ENCODE data around the gene CPLX1.

Gene CPLX1

GRCh38 chr4:833731-834367, 7.9 kb upstream of the CPLX1 start:
- Histone ChIP-seq H3K9me3 (ENCODE audit: control insufficient read depth in 5 of 5, low read length in 5 of 5) (peaks cover 0 to 32% (median 27%) of the 10 kb centered on the region in 5 donors), H3K27me3 (ENCODE audit: control insufficient read depth in 5 of 5, insufficient read depth in 4 of 5, low read length in 5 of 5) (peaks cover 10 to 37% (median 30%) of the 10 kb centered on the region in 5 donors), H3K9ac (ENCODE audit: low read length in 5 of 5) (no peak overlapping the region), H3K27ac (ENCODE audit: low read depth, low read length) (no peak overlapping the region), H3K36me3 (ENCODE audit: control insufficient read depth in 5 of 5, insufficient read depth in 5 of 5, low read length in 5 of 5) (no peaks in the 10 kb centered on the region), H3K4me1 (ENCODE audit: control insufficient read depth in 5 of 5, insufficient read depth in 5 of 5, low read length in 5 of 5) (no peaks in the 10 kb centered on the region), H3K4me3 (ENCODE audit: low read depth in 1 of 5, low read length in 5 of 5) (no peak overlapping the region)

- H3K36me3 ChIP-seq (ENCODE audit: control insufficient read depth in 5 of 5, insufficient read depth in 5 of 5, low read length in 5 of 5), result no peaks in the 10 kb centered on the region
- H3K4me3 ChIP-seq (ENCODE audit: low read depth in 1 of 5, low read length in 5 of 5), result no peak overlapping the region
- no peak overlapping the region for H3K9ac ChIP-seq (ENCODE audit: low read length in 5 of 5)
- H3K4me1 ChIP-seq (ENCODE audit: control insufficient read depth in 5 of 5, insufficient read depth in 5 of 5, low read length in 5 of 5), result no peaks in the 10 kb centered on the region
- H3K27me3 ChIP-seq (ENCODE audit: control insufficient read depth in 5 of 5, insufficient read depth in 4 of 5, low read length in 5 of 5), result peaks cover 10 to 43% (median 35%) of the 10 kb centered on the region in 5 donors
- H3K27ac ChIP-seq (ENCODE audit: low read depth, low read length), result no peak overlapping the region
- H3K9me3 ChIP-seq (ENCODE audit: control insufficient read depth in 5 of 5, low read length in 5 of 5), result peaks cover 0 to 29% (median 25%) of the 10 kb centered on the region in 5 donors
Observed at GRCh38 chr4:833156-833555, 7.2 kb upstream of the CPLX1 start.

GRCh38 chr4:832536-832935, 6.6 kb upstream of the CPLX1 start:
- Histone ChIP-seq H3K9me3 (ENCODE audit: control insufficient read depth in 5 of 5, low read length in 5 of 5) (peaks cover 0 to 23% (median 19%) of the 10 kb centered on the region in 5 donors), H3K27me3 (ENCODE audit: control insufficient read depth in 5 of 5, insufficient read depth in 4 of 5, low read length in 5 of 5) (peaks cover 15 to 49% (median 40%) of the 10 kb centered on the region in 5 donors), H3K4me3 (ENCODE audit: low read depth in 1 of 5, low read length in 5 of 5) (no peak overlapping the region), H3K27ac (ENCODE audit: low read depth, low read length) (no peak overlapping the region), H3K9ac (ENCODE audit: low read length in 5 of 5) (no peak overlapping the region), H3K4me1 (ENCODE audit: control insufficient read depth in 5 of 5, insufficient read depth in 5 of 5, low read length in 5 of 5) (no peaks in the 10 kb centered on the region), H3K36me3 (ENCODE audit: control insufficient read depth in 5 of 5, insufficient read depth in 5 of 5, low read length in 5 of 5) (no peaks in the 10 kb centered on the region)

- no peak overlapping the region for H3K9ac ChIP-seq (ENCODE audit: low read length in 5 of 5)
- no peak overlapping the region for H3K4me3 ChIP-seq (ENCODE audit: low read depth in 1 of 5, low read length in 5 of 5)
- peaks cover 0 to 19% (median 15%) of the 10 kb centered on the region in 5 donors for H3K9me3 ChIP-seq (ENCODE audit: control insufficient read depth in 5 of 5, low read length in 5 of 5)
- no peaks in the 10 kb centered on the region for H3K36me3 ChIP-seq (ENCODE audit: control insufficient read depth in 5 of 5, insufficient read depth in 5 of 5, low read length in 5 of 5)
- H3K27me3 ChIP-seq (ENCODE audit: control insufficient read depth in 5 of 5, insufficient read depth in 4 of 5, low read length in 5 of 5), result peaks cover 19 to 54% (median 45%) of the 10 kb centered on the region in 5 donors
- no peak overlapping the region for H3K27ac ChIP-seq (ENCODE audit: low read depth, low read length)
- H3K4me1 ChIP-seq (ENCODE audit: control insufficient read depth in 5 of 5, insufficient read depth in 5 of 5, low read length in 5 of 5), result no peaks in the 10 kb centered on the region
Observed at GRCh38 chr4:832108-832507, 6.2 kb upstream of the CPLX1 start.

GRCh38 chr4:831483-831805, 5.5 kb upstream of the CPLX1 start:
- H3K9me3 ChIP-seq (ENCODE audit: control insufficient read depth in 5 of 5, low read length in 5 of 5), result peaks cover 0 to 13% (median 9%) of the 10 kb centered on the region in 5 donors
- H3K9ac ChIP-seq (ENCODE audit: low read length in 5 of 5), result no peak overlapping the region
- H3K36me3 ChIP-seq (ENCODE audit: control insufficient read depth in 5 of 5, insufficient read depth in 5 of 5, low read length in 5 of 5), result no peaks in the 10 kb centered on the region
- H3K27me3 ChIP-seq (ENCODE audit: control insufficient read depth in 5 of 5, insufficient read depth in 4 of 5, low read length in 5 of 5), result peaks cover 19 to 54% (median 45%) of the 10 kb centered on the region in 5 donors
- H3K27ac ChIP-seq (ENCODE audit: low read depth, low read length), result no peak overlapping the region
- H3K4me1 ChIP-seq (ENCODE audit: control insufficient read depth in 5 of 5, insufficient read depth in 5 of 5, low read length in 5 of 5), result peaks cover 0 to 4% (median 0%) of the 10 kb centered on the region in 5 donors
- no peak overlapping the region for H3K4me3 ChIP-seq (ENCODE audit: low read depth in 1 of 5, low read length in 5 of 5)

GRCh38 chr4:830601-831482, 4.9 kb upstream of the CPLX1 start:
- H3K27me3 ChIP-seq (ENCODE audit: control insufficient read depth in 5 of 5, insufficient read depth in 4 of 5, low read length in 5 of 5), result peaks cover 19 to 54% (median 45%) of the 10 kb centered on the region in 5 donors
- H3K9ac ChIP-seq (ENCODE audit: low read length in 5 of 5), result no peak overlapping the region
- peaks cover 0 to 9% (median 7%) of the 10 kb centered on the region in 5 donors for H3K9me3 ChIP-seq (ENCODE audit: control insufficient read depth in 5 of 5, low read length in 5 of 5)
- no peak overlapping the region for H3K4me3 ChIP-seq (ENCODE audit: low read depth in 1 of 5, low read length in 5 of 5)
- H3K36me3 ChIP-seq (ENCODE audit: control insufficient read depth in 5 of 5, insufficient read depth in 5 of 5, low read length in 5 of 5), result no peaks in the 10 kb centered on the region
- H3K27ac ChIP-seq (ENCODE audit: low read depth, low read length), result no peak overlapping the region
- peaks cover 0 to 4% (median 0%) of the 10 kb centered on the region in 5 donors for H3K4me1 ChIP-seq (ENCODE audit: control insufficient read depth in 5 of 5, insufficient read depth in 5 of 5, low read length in 5 of 5)

GRCh38 chr4:829761-830600, 4.1 kb upstream of the CPLX1 start:
- H3K27ac ChIP-seq (ENCODE audit: low read depth, low read length), result no peak overlapping the region
- H3K4me1 ChIP-seq (ENCODE audit: control insufficient read depth in 5 of 5, insufficient read depth in 5 of 5, low read length in 5 of 5), result peaks cover 0 to 9% (median 3%) of the 10 kb centered on the region in 5 donors
- H3K27me3 ChIP-seq (ENCODE audit: control insufficient read depth in 5 of 5, insufficient read depth in 4 of 5, low read length in 5 of 5), result peaks cover 21 to 57% (median 49%) of the 10 kb centered on the region in 5 donors
- no peaks in the 10 kb centered on the region for H3K36me3 ChIP-seq (ENCODE audit: control insufficient read depth in 5 of 5, insufficient read depth in 5 of 5, low read length in 5 of 5)
- no peak overlapping the region for H3K9ac ChIP-seq (ENCODE audit: low read length in 5 of 5)
- H3K4me3 ChIP-seq (ENCODE audit: low read depth in 1 of 5, low read length in 5 of 5), result no peak overlapping the region
- H3K9me3 ChIP-seq (ENCODE audit: control insufficient read depth in 5 of 5, low read length in 5 of 5), result peaks cover 0 to 9% (median 7%) of the 10 kb centered on the region in 5 donors

- Histone ChIP-seq H3K36me3 (ENCODE audit: control insufficient read depth in 5 of 5, insufficient read depth in 5 of 5, low read length in 5 of 5) (no peaks in the 10 kb centered on the region), H3K4me1 (ENCODE audit: control insufficient read depth in 5 of 5, insufficient read depth in 5 of 5, low read length in 5 of 5) (peaks cover 0 to 9% (median 3%) of the 10 kb centered on the region in 5 donors), H3K4me3 (ENCODE audit: low read depth in 1 of 5, low read length in 5 of 5) (no peak overlapping the region), H3K27me3 (ENCODE audit: control insufficient read depth in 5 of 5, insufficient read depth in 4 of 5, low read length in 5 of 5) (peaks cover 24 to 64% (median 56%) of the 10 kb centered on the region in 5 donors), H3K9me3 (ENCODE audit: control insufficient read depth in 5 of 5, low read length in 5 of 5) (peaks cover 0 to 9% (median 7%) of the 10 kb centered on the region in 5 donors), H3K9ac (ENCODE audit: low read length in 5 of 5) (no peak overlapping the region), H3K27ac (ENCODE audit: low read depth, low read length) (no peak overlapping the region)
Observed at GRCh38 chr4:829291-829690, 3.4 kb upstream of the CPLX1 start.

- Histone ChIP-seq H3K4me1 (ENCODE audit: control insufficient read depth in 5 of 5, insufficient read depth in 5 of 5, low read length in 5 of 5) (peaks cover 0 to 9% (median 3%) of the 10 kb centered on the region in 5 donors), H3K36me3 (ENCODE audit: control insufficient read depth in 5 of 5, insufficient read depth in 5 of 5, low read length in 5 of 5) (no peaks in the 10 kb centered on the region), H3K4me3 (ENCODE audit: low read depth in 1 of 5, low read length in 5 of 5) (no peak overlapping the region), H3K27me3 (ENCODE audit: control insufficient read depth in 5 of 5, insufficient read depth in 4 of 5, low read length in 5 of 5) (peaks cover 26 to 67% (median 60%) of the 10 kb centered on the region in 5 donors), H3K9ac (ENCODE audit: low read length in 5 of 5) (no peak overlapping the region), H3K9me3 (ENCODE audit: control insufficient read depth in 5 of 5, low read length in 5 of 5) (peaks cover 0 to 9% (median 7%) of the 10 kb centered on the region in 5 donors), H3K27ac (ENCODE audit: low read depth, low read length) (no peak overlapping the region)
Observed at GRCh38 chr4:828641-829271, 2.8 kb upstream of the CPLX1 start.
